8988T (cell line): ENCODE data around the gene TRMU.

Experiments
- DNase-seq: peaks from one replicate; pipeline ENCODE4 v3.0.0; 2011

TRMU gene

GRCh38 chr22:46357711-46358520 is 22.4 kb downstream of the TRMU start:
- DNase-seq, result no peak

- DNase-seq, result no peak
Measured at GRCh38 chr22:46358766-46359165, 23.3 kb downstream of the TRMU start.

GRCh38 chr22:46359362-46359761 is 23.8 kb downstream of the TRMU start:
- no peak for DNase-seq

GRCh38 chr22:46360097-46360496 is 24.6 kb downstream of the TRMU start:
- DNase-seq, result no peak

- no peak for DNase-seq
Measured at GRCh38 chr22:46360891-46361290, 25.4 kb downstream of the TRMU start.

- no peak for DNase-seq
Measured at GRCh38 chr22:46361826-46362202, 26.3 kb downstream of the TRMU start.

- no peak for DNase-seq
Measured at GRCh38 chr22:46362203-46362933, 26.9 kb downstream of the TRMU start.

GRCh38 chr22:46362934-46363515 is 27.5 kb downstream of the TRMU start:
- DNase-seq, result no peak

- no peak for DNase-seq
Measured at GRCh38 chr22:46363611-46364321, 28.3 kb downstream of the TRMU start.

- no peak for DNase-seq
Measured at GRCh38 chr22:46364341-46365165, 29.0 kb downstream of the TRMU start.

- DNase-seq, result no peak
Measured at GRCh38 chr22:46365166-46365624, 29.7 kb downstream of the TRMU start.

GRCh38 chr22:46366327-46366731 is 30.8 kb downstream of the TRMU start:
- no peak for DNase-seq

GRCh38 chr22:46366801-46367706 is 31.5 kb downstream of the TRMU start:
- no peak for DNase-seq

- DNase-seq, result peak; percentile 81
Measured at GRCh38 chr22:46367707-46368191, 32.2 kb downstream of the TRMU start.

GRCh38 chr22:46368422-46368821 is 32.9 kb downstream of the TRMU start:
- no peak for DNase-seq

- DNase-seq, result no peak
Measured at GRCh38 chr22:46368871-46369715, 33.6 kb downstream of the TRMU start.

- no peak for DNase-seq
Measured at GRCh38 chr22:46369716-46370583, 34.4 kb downstream of the TRMU start.

GRCh38 chr22:46370584-46371291 is 35.2 kb downstream of the TRMU start:
- DNase-seq, result no peak
